ENCODE measurements around the gene IGF2R. TPM values are rescaled to one million over a fixed set of nuclear protein-coding genes. Genes with fewer than 3 reads are reported as not detected.

IGF2R gene
- total RNA-seq, 1 experiment from 2014 or later = 31.5 TPM

- no peaks in the 10 kb centered on the region for H4K20me1 ChIP-seq (ENCODE audit: low read length)
- H3K4me2 ChIP-seq (ENCODE audit: low read length) = peak overlapping the region; percentile 27; the same call in 1 of the 2 replicates
Observed at GRCh38 chr6:159961528-159961927, 7.4 kb upstream of the IGF2R start.

GRCh38 chr6:159963111-159963510, 5.8 kb upstream of the IGF2R start:
- TF ChIP-seq EZH2 (IDR thresholded peaks at IDR 0.05; ENCODE audit: low read length, unreplicated experiment) = no peak
- no peaks in the 10 kb centered on the region for H3K9me3 ChIP-seq (ENCODE audit: low read length)
- POLR2A ChIA-PET (ENCODE audit: unreplicated experiment) = no interaction called here
- no peak overlapping the region for H3K4me3 ChIP-seq (ENCODE audit: low read length)
- H4K20me1 ChIP-seq (ENCODE audit: low read length) = no peaks in the 10 kb centered on the region
- CTCF ChIA-PET = no interaction called here
- DNase-seq (no peak), ATAC-seq (no peak)
- H3K36me3 ChIP-seq (ENCODE audit: low read depth, low read length) = no peaks in the 10 kb centered on the region
- H3K27ac ChIP-seq (ENCODE audit: low read length) = no peak overlapping the region
- H3K9ac ChIP-seq (ENCODE audit: low read length) = no peak overlapping the region
- intact Hi-C loops (cut with micrococcal nuclease) = no loop called here
- no peaks in the 10 kb centered on the region for H3K9me2 ChIP-seq (replicated peaks; ENCODE audit: low read length)
- BruUV-seq (replicated peaks) = no TSS peak
- H3K79me2 ChIP-seq (ENCODE audit: low read length) = no peaks in the 10 kb centered on the region
- H3K27me3 ChIP-seq (ENCODE audit: low read length) = no peaks in the 10 kb centered on the region
- peaks cover 23% of the 10 kb centered on the region for H3K4me1 ChIP-seq (ENCODE audit: insufficient read depth, low read length)
- H3K4me2 ChIP-seq (ENCODE audit: low read length) = no peak overlapping the region
- no peaks in the 10 kb centered on the region for H3F3A ChIP-seq (ENCODE audit: low read length, unreplicated experiment)
- no peak overlapping the region for H2AFZ ChIP-seq (ENCODE audit: low read length)

More at GRCh38 chr6:159961528-159961927, 7.4 kb upstream of the IGF2R start:
- Histone ChIP-seq H3K4me1 (ENCODE audit: insufficient read depth, low read length) (peaks cover 14% of the 10 kb centered on the region), H3K4me3 (ENCODE audit: low read length) (no peak overlapping the region), H3K9ac (ENCODE audit: low read length) (no peak overlapping the region), H2AFZ (ENCODE audit: low read length) (no peak overlapping the region), H3K27ac (ENCODE audit: low read length) (0 out of 2 replicates have a peak overlapping the region, but pooled peaks have one; percentile 15), H3F3A (ENCODE audit: low read length, unreplicated experiment) (no peaks in the 10 kb centered on the region), H3K9me3 (ENCODE audit: low read length) (no peaks in the 10 kb centered on the region), H3K79me2 (ENCODE audit: low read length) (no peaks in the 10 kb centered on the region), H3K9me2 (replicated peaks; ENCODE audit: low read length) (no peaks in the 10 kb centered on the region), H3K36me3 (ENCODE audit: low read depth, low read length) (no peaks in the 10 kb centered on the region), H3K27me3 (ENCODE audit: low read length) (no peaks in the 10 kb centered on the region)
- ChIA-PET POLR2A (ENCODE audit: unreplicated experiment) (no interaction called here), CTCF (no interaction called here)
- TF ChIP-seq CTCF (conservative IDR thresholded peaks at IDR 0.05; ENCODE audit: low read depth, low read length) = no peak
- no peak for TF ChIP-seq EZH2 (IDR thresholded peaks at IDR 0.05; ENCODE audit: low read length, unreplicated experiment)
- no peak for TF ChIP-seq EZH2phosphoT487 (IDR thresholded peaks at IDR 0.05; ENCODE audit: borderline replicate concordance, low read length)
- DNase-seq = peak; percentile 69
- BruUV-seq (replicated peaks) = no TSS peak
- ATAC-seq = peak; percentile 86
- intact Hi-C loops (cut with micrococcal nuclease) = no loop called here

GRCh38 chr6:159964046-159964445, 4.8 kb upstream of the IGF2R start:
- no peaks in the 10 kb centered on the region for H3K9me2 ChIP-seq (replicated peaks; ENCODE audit: low read length)
- H3K9ac ChIP-seq (ENCODE audit: low read length) = no peak overlapping the region
- no peaks in the 10 kb centered on the region for H3K79me2 ChIP-seq (ENCODE audit: low read length)
- DNase-seq (no peak), ATAC-seq (no peak)
- no peak overlapping the region for H3K4me2 ChIP-seq (ENCODE audit: low read length)
- TF ChIP-seq CTCF (conservative IDR thresholded peaks at IDR 0.05; ENCODE audit: low read depth, low read length) (no peak), EZH2 (IDR thresholded peaks at IDR 0.05; ENCODE audit: low read length, unreplicated experiment) (no peak), EZH2phosphoT487 (IDR thresholded peaks at IDR 0.05; ENCODE audit: borderline replicate concordance, low read length) (no peak)
- no peak overlapping the region for H3K27ac ChIP-seq (ENCODE audit: low read length)
- POLR2A ChIA-PET (ENCODE audit: unreplicated experiment) = no interaction called here
- intact Hi-C loops (cut with micrococcal nuclease) = no loop called here
- no peaks in the 10 kb centered on the region for H3K36me3 ChIP-seq (ENCODE audit: low read depth, low read length)
- H3K4me3 ChIP-seq (ENCODE audit: low read length) = no peak overlapping the region
- H2AFZ ChIP-seq (ENCODE audit: low read length) = no peak overlapping the region
- H3K9me3 ChIP-seq (ENCODE audit: low read length) = no peaks in the 10 kb centered on the region
- CTCF ChIA-PET = no interaction called here
- H3K27me3 ChIP-seq (ENCODE audit: low read length) = no peaks in the 10 kb centered on the region
- no peaks in the 10 kb centered on the region for H4K20me1 ChIP-seq (ENCODE audit: low read length)
- peaks cover 28% of the 10 kb centered on the region for H3K4me1 ChIP-seq (ENCODE audit: insufficient read depth, low read length)
- no TSS peak for BruUV-seq (replicated peaks)
- no peaks in the 10 kb centered on the region for H3F3A ChIP-seq (ENCODE audit: low read length, unreplicated experiment)
